OCI-LY1 (cell line): ENCODE data around the gene GOLIM4.

Experiments
- EZH2 ChIP-seq: fragments of 200-600 bp; sonication (generic), shearing (Covaris generic); IDR thresholded peaks from 2 replicates; pipeline ENCODE4 v1.8.0; 2017; ENCODE audit warnings: borderline replicate concordance, mixed run types, mild to moderate bottlenecking, antibody characterized with exemption, low read length, moderate library complexity, mixed read lengths
- TF ChIP-seq, protein P1 (sequence below): fragments of 200-600 bp; sonication (generic), shearing (Covaris generic); IDR thresholded peaks from 2 replicates; pipeline ENCODE4 v1.5.1; 2017; ENCODE audit warnings: mild to moderate bottlenecking, antibody characterized with exemption, low read length, moderate library complexity, mixed read lengths

DNA sequence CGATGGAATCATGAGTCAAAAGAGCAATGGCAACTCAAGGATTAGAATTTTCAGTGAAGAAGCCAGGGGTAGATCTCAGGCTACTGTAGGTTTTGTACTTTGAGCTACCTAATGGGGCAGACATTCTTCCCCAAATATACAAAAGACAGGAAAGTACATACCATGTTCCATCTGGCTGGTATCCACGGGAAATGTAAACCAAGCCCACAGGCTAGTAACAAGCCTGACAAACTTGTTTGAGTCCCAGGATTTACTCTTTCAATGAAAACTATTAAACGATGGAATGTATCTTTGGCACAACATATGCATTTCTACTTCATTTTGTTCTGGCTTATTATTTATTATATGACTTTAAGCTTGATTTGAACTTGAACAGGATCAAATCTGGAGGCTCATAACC lies 44.2 kb upstream of the GOLIM4 start:
- TF ChIP-seq, protein P1, sequence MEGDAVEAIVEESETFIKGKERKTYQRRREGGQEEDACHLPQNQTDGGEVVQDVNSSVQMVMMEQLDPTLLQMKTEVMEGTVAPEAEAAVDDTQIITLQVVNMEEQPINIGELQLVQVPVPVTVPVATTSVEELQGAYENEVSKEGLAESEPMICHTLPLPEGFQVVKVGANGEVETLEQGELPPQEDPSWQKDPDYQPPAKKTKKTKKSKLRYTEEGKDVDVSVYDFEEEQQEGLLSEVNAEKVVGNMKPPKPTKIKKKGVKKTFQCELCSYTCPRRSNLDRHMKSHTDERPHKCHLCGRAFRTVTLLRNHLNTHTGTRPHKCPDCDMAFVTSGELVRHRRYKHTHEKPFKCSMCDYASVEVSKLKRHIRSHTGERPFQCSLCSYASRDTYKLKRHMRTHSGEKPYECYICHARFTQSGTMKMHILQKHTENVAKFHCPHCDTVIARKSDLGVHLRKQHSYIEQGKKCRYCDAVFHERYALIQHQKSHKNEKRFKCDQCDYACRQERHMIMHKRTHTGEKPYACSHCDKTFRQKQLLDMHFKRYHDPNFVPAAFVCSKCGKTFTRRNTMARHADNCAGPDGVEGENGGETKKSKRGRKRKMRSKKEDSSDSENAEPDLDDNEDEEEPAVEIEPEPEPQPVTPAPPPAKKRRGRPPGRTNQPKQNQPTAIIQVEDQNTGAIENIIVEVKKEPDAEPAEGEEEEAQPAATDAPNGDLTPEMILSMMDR, result no peak
- no peak for TF ChIP-seq EZH2
